Chondrocyte (in vitro differentiated cells): Measurements from ENCODE around the gene OR2T3. TPM values are rescaled to one million over a fixed set of nuclear protein-coding genes. Genes with fewer than 3 reads are reported as not detected.
"Not testable (repeated sequence)": the region's sequence is repeated elsewhere in the genome, so short reads cannot be mapped to it uniquely, and the experiment has no call there.

ENCODE experiments used
- DNase-seq: peaks from one replicate; pipeline ENCODE4 v3.0.0; 2021; ENCODE audit warnings: mixed read lengths, low spot score
- H3K27ac Mint-ChIP-seq: one replicate; pipeline ENCODE4 v1.8.0; 2021; ENCODE audit warnings: mild to moderate bottlenecking, moderate library complexity, mixed read lengths; ENCODE audit not compliant: unreplicated experiment
- H3K27me3 Mint-ChIP-seq: 2 replicates; pipeline ENCODE4 v1.8.0; 2021; ENCODE audit warnings: low read depth, mixed read lengths
- H3K36me3 Mint-ChIP-seq: 2 replicates; pipeline ENCODE4 v1.8.0; 2021; ENCODE audit warnings: low read depth, mixed read lengths
- H3K4me1 Mint-ChIP-seq: 2 replicates; pipeline ENCODE4 v1.8.0; 2021; ENCODE audit warnings: low read depth, mild to moderate bottlenecking, mixed read lengths
- H3K4me3 Mint-ChIP-seq: one replicate; pipeline ENCODE4 v1.8.0; 2021; ENCODE audit warnings: mild to moderate bottlenecking, moderate library complexity, mixed read lengths; ENCODE audit not compliant: unreplicated experiment
- H3K9me3 Mint-ChIP-seq: 2 replicates; pipeline ENCODE4 v1.8.0; 2021; ENCODE audit warnings: low read depth, mixed read lengths
- CTCF ChIP-seq: fragments of 200-600 bp; sonication (generic); IDR thresholded peaks from 2 replicates; pipeline ENCODE4 v1.5.0; 2021; ENCODE audit warnings: antibody characterized with exemption, mild to moderate bottlenecking, moderate library complexity
- total RNA-seq: library from RNA; stranded (reverse); gene quantifications from 3 replicates; pipeline ENCODE4 v1.2.1, GENCODE V29; 2021

The OR2T3 gene
- total RNA-seq, 1 donor from 2014 or later: not detected

- H3K36me3 Mint-ChIP-seq, DNase-seq, H3K27ac Mint-ChIP-seq, H3K27me3 Mint-ChIP-seq, H3K4me1 Mint-ChIP-seq, H3K4me3 Mint-ChIP-seq, H3K9me3 Mint-ChIP-seq: not testable (repeated sequence)
These were observed 8.8 kb downstream of the OR2T3 start for GRCh38 chr1:248481686-248482579.

- H3K36me3 Mint-ChIP-seq, H3K4me3 Mint-ChIP-seq, H3K27me3 Mint-ChIP-seq, H3K9me3 Mint-ChIP-seq, H3K4me1 Mint-ChIP-seq, H3K27ac Mint-ChIP-seq, DNase-seq: not testable (repeated sequence)
These were observed 15.1 kb downstream of the OR2T3 start, which contains the start of gene OR2T5 for GRCh38 chr1:248488289-248488688. Gene OR2T5, plus strand, starts transcription at chr1:248488589. Its CDS starts 0 bp downstream, at chr1:248488589.

GRCh38 chr1:248496661-248497060 is 23.5 kb downstream of the OR2T3 start:
- H3K27ac Mint-ChIP-seq, H3K36me3 Mint-ChIP-seq, H3K27me3 Mint-ChIP-seq, DNase-seq, H3K4me1 Mint-ChIP-seq, H3K4me3 Mint-ChIP-seq: not testable (repeated sequence)
- H3K9me3 Mint-ChIP-seq: peaks cover 16% of the 10 kb centered on the region

DNA sequence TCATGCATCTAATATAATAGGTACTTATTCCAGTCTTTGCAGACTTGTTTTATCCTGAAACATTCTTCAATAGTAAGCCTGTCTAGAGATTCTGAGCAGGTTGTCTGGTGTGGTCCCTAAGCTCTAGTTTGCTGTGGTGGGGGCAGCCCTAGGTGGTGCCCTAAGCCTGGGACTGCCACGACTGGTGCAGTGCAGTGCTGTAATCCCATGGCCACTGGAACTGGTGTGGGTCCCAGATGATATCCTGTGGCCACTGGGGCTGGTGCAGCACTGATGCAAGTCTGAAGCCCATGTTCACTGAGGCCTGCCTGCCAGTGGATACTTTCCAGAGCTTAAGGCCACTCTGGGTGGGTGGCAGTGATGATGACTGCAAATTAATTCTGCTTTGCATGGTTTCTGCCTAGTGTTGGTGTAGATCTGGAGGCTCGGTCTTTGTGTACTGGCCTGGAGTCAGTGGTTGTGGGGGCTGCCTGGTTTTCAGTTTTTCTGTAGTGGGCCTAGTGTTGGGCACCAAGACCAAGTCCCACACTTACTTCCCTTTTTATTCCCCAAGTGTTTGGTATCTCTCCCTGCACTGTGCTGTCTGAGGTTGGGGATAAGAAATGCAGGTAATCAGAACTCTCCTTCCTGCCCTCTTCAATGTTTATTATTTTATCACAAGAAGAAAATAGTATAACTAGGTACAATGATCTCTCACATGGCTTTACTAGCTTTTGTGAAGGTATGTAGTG is 27.3 kb downstream of the OR2T3 start:
- peaks cover 12% of the 10 kb centered on the region for H3K9me3 Mint-ChIP-seq
- H3K27ac Mint-ChIP-seq, H3K4me3 Mint-ChIP-seq, H3K4me1 Mint-ChIP-seq, H3K27me3 Mint-ChIP-seq, DNase-seq, H3K36me3 Mint-ChIP-seq: not testable (repeated sequence)

GRCh38 chr1:248507773-248508172 is 34.6 kb downstream of the OR2T3 start, which contains the start of gene OR2G6:
Gene OR2G6, plus strand, starts transcription at chr1:248508073. Its CDS starts 13,574 bp downstream, at chr1:248521647.
- not testable (repeated sequence) for H3K36me3 Mint-ChIP-seq, H3K27me3 Mint-ChIP-seq, H3K9me3 Mint-ChIP-seq, H3K4me1 Mint-ChIP-seq, H3K27ac Mint-ChIP-seq, DNase-seq, H3K4me3 Mint-ChIP-seq

DNA sequence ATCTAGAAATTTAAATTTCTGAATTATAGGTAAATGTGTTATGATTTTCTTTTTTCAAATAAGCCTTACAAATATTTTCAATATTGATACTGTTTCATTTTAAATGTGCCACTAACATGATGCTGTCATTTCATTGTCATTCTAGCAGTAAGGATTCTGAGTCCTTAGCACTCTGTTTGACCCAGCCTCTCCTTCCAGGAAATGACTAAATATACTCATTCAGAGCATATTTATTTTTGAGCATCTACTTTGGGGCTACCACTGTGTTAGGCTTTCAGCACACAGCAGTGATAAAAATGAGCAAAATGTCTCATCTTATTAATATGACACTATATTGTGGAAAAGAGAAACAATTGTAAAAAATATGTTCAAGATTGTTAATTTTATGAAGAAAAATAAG is 37.1 kb downstream of the OR2T3 start:
- H3K27me3 Mint-ChIP-seq, H3K36me3 Mint-ChIP-seq, H3K4me1 Mint-ChIP-seq, H3K4me3 Mint-ChIP-seq, DNase-seq, H3K9me3 Mint-ChIP-seq, H3K27ac Mint-ChIP-seq: not testable (repeated sequence)

DNA sequence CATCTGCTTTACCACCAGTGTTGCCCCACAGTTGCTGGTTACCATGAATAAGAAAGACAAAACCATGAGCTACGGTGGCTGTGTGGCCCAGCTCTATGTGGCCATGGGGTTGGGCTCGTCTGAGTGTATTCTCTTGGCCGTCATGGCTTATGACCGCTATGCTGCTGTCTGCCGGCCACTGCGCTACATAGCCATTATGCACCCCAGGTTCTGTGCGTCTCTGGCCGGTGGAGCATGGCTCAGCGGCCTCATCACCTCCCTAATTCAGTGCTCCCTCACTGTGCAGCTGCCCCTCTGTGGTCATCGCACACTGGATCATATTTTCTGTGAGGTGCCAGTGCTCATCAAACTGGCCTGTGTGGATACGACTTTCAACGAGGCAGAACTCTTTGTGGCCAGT is 48.7 kb downstream of the OR2T3 start:
- no peak for TF ChIP-seq CTCF

More for the DNA sequence above, 48.7 kb downstream of the OR2T3 start:
- no peak for DNase-seq
- Mint-ChIP-seq H3K4me3 (no peak overlapping the region), H3K27me3 (no peaks in the 10 kb centered on the region), H3K27ac (no peak overlapping the region), H3K36me3 (no peaks in the 10 kb centered on the region), H3K4me1 (no peaks in the 10 kb centered on the region), H3K9me3 (peaks cover 43% of the 10 kb centered on the region)

Other genes with a start within 250 kb of the OR2T3 start
- not detected in 3 replicates for gene OR2M4, start 241.9 kb upstream of the OR2T3 start, total RNA-seq
- gene OR2T33, start 195.4 kb upstream of the OR2T3 start, total RNA-seq: not detected in 3 replicates
- not detected in 3 replicates for gene OR2T12, start 169.9 kb upstream of the OR2T3 start, total RNA-seq
- not detected in 3 replicates for gene OR2M7, start 148.8 kb upstream of the OR2T3 start, total RNA-seq
- gene OR14C36, start 124.6 kb upstream of the OR2T3 start, total RNA-seq: not detected in 3 replicates
- not detected in 3 replicates for gene OR2T4, start 111.7 kb upstream of the OR2T3 start, total RNA-seq
- gene OR2T6, start 97.6 kb upstream of the OR2T3 start, total RNA-seq: not detected in 3 replicates
- gene OR2T1, start 70.3 kb upstream of the OR2T3 start, total RNA-seq: not detected in 3 replicates
- gene OR2T2, start 27.7 kb upstream of the OR2T3 start, total RNA-seq: not detected in 3 replicates
- gene OR2T5, start 15.2 kb downstream of the OR2T3 start, total RNA-seq: not detected in 3 replicates
- gene OR2G6, start 34.7 kb downstream of the OR2T3 start, total RNA-seq: not detected in 3 replicates
- gene OR2T29, start 89.4 kb downstream of the OR2T3 start, total RNA-seq: not detected in 3 replicates
- not detected in 3 replicates for gene OR2T34, start 101.4 kb downstream of the OR2T3 start, total RNA-seq
- not detected in 3 replicates for gene OR2T10, start 124.3 kb downstream of the OR2T3 start, total RNA-seq
- gene OR2T11, start 161.7 kb downstream of the OR2T3 start, total RNA-seq: not detected in 3 replicates
- gene OR2T35, start 171.9 kb downstream of the OR2T3 start, total RNA-seq: not detected in 3 replicates
- not detected in 3 replicates for gene OR2T27, start 182.2 kb downstream of the OR2T3 start, total RNA-seq
- gene OR14I1, start 229.4 kb downstream of the OR2T3 start, total RNA-seq: not detected in 3 replicates